ENCODE data around the gene RPS6KA3.

DNA sequence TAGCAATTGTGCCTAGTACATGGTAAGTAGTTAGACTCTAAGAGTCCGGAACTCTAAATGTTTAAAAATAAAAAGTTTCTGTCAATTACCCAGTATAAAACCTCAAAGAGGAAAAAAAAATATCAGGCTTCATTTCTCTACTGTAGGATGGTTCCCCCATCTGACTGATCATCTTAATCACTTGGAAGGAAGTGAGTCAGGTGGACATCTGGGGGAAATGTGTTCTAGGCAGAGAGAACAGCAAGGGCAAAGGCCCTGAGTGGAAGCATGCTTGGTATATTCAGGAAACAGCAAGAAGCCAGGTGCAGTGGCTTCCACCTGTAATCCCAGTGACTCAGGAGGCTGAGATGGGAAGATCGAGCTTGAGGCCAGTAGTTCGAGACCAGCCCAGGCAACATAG is 122.2 kb downstream of the RPS6KA3 start:
- TF ChIP-seq TCF12 (IDR thresholded peaks at IDR 0.05; ENCODE audit: low read depth): no peak
- no peak for TF ChIP-seq RAD21 (IDR thresholded peaks at IDR 0.05; ENCODE audit: low read depth)
- TF ChIP-seq EGR1 (IDR thresholded peaks at IDR 0.05): no peak
- TF ChIP-seq NFIC (IDR thresholded peaks at IDR 0.05): no peak
- no peak for TF ChIP-seq ZBTB7A (IDR thresholded peaks at IDR 0.05; ENCODE audit: low read depth)
- TF ChIP-seq FOXM1 (IDR thresholded peaks at IDR 0.05; ENCODE audit: borderline replicate concordance, low read depth): no peak
- TF ChIP-seq, protein P1, sequence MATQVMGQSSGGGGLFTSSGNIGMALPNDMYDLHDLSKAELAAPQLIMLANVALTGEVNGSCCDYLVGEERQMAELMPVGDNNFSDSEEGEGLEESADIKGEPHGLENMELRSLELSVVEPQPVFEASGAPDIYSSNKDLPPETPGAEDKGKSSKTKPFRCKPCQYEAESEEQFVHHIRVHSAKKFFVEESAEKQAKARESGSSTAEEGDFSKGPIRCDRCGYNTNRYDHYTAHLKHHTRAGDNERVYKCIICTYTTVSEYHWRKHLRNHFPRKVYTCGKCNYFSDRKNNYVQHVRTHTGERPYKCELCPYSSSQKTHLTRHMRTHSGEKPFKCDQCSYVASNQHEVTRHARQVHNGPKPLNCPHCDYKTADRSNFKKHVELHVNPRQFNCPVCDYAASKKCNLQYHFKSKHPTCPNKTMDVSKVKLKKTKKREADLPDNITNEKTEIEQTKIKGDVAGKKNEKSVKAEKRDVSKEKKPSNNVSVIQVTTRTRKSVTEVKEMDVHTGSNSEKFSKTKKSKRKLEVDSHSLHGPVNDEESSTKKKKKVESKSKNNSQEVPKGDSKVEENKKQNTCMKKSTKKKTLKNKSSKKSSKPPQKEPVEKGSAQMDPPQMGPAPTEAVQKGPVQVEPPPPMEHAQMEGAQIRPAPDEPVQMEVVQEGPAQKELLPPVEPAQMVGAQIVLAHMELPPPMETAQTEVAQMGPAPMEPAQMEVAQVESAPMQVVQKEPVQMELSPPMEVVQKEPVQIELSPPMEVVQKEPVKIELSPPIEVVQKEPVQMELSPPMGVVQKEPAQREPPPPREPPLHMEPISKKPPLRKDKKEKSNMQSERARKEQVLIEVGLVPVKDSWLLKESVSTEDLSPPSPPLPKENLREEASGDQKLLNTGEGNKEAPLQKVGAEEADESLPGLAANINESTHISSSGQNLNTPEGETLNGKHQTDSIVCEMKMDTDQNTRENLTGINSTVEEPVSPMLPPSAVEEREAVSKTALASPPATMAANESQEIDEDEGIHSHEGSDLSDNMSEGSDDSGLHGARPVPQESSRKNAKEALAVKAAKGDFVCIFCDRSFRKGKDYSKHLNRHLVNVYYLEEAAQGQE (IDR thresholded peaks at IDR 0.05; ENCODE audit: low read depth): no peak
